Fibroblast of mammary gland (primary cell): ENCODE measurements around the gene TBX4.

ENCODE experiments used
- DNase-seq: peaks from one replicate; pipeline ENCODE4 v3.0.0-alpha.2; 2010; ENCODE audit warnings: low read depth
- H3K4me3 ChIP-seq: 2 replicates; pipeline ENCODE4 v1.5.1; 2011; ENCODE audit warnings: low read depth, mild to moderate bottlenecking, low read length, moderate library complexity; ENCODE audit not compliant: control insufficient read depth
- TF ChIP-seq, protein P1 (sequence below): conservative IDR thresholded peaks from 2 replicates; pipeline ENCODE4 v1.5.1; 2011; ENCODE audit warnings: low read depth, low read length, inconsistent platforms; ENCODE audit not compliant: control insufficient read depth, insufficient read depth

Gene TBX4

DNA sequence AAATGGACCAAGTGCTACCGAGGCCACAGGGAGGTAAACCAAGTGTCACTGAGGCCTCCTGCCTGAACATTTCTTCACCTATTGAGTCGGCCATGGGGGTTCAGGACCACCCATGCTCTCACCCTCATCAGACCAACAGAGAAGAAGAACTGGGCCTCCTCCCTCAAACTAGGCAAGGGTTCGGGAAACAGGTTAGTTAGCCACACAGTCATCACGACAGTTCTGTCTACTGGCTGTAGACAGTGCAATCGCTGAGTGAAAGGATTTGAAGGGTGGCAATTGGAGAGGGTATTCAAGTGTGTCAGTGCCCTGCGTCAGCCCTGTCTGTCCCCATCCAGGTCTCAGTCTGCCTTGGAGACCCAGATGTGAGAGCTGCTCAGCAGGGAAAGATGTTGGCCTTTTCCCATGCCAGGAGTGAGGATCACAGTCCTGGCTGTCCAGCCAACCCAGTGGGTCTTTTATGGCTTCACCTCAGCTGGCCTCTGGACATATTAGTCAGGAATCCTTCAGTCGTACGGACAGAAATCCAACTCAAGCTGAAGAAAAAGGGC, 32.7 kb upstream of the TBX4 start:
- TF ChIP-seq, protein P1, sequence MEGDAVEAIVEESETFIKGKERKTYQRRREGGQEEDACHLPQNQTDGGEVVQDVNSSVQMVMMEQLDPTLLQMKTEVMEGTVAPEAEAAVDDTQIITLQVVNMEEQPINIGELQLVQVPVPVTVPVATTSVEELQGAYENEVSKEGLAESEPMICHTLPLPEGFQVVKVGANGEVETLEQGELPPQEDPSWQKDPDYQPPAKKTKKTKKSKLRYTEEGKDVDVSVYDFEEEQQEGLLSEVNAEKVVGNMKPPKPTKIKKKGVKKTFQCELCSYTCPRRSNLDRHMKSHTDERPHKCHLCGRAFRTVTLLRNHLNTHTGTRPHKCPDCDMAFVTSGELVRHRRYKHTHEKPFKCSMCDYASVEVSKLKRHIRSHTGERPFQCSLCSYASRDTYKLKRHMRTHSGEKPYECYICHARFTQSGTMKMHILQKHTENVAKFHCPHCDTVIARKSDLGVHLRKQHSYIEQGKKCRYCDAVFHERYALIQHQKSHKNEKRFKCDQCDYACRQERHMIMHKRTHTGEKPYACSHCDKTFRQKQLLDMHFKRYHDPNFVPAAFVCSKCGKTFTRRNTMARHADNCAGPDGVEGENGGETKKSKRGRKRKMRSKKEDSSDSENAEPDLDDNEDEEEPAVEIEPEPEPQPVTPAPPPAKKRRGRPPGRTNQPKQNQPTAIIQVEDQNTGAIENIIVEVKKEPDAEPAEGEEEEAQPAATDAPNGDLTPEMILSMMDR, result no peak
- H3K4me3 ChIP-seq, result no peak overlapping the region
- DNase-seq, result no peak

DNA sequence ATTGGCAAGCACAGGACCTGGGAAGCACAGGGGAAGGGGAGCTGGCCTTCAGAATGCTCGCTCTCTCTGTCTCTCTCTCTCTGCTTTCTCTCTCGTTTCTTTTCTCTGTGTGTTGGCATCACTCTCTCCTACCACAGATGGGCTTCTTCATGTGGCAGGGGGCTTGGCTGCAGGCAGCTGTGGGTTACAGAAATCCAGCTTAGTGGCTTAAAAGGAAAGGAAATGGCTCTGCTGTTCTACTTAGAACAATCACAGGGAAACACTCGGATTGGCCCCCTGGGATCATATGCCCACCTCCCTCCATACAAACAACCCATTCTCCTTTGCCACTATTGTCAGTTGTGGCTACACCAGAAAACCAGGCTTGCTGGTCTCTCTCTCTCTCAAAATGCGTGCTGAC, 32.2 kb upstream of the TBX4 start:
- no peak overlapping the region for H3K4me3 ChIP-seq
- TF ChIP-seq, protein P1, result no peak
- no peak for DNase-seq

DNA sequence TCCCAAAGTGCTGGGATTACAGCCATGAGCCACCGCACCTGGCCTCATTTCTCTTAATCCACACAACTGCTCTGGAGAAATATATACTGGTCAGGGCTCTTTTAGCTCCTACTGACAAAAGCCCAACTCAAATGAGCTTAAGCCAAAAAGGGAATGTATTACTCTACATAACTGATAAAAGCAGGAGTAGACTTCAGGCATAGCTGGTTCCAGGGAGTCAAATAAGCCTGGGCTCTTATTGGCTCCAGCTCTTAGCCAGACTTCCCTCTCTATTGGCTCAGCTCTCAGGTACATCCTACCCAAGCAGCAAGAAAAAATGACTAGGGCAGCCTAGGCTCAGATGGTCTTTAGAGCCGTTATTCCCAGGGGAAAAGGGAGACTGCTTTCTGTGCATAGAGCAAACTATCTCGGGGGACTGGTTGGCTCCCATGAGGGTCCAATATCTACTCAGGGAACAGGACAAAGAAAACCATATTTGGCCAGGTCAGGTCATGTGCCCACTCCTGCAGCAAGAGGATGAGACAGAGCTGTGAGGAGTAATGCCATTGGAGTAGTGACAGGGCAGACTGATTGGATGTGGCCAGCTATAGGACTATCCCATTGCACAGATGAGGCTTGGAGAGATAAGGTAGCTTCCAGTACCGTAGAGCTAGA, 31.4 kb upstream of the TBX4 start:
- H3K4me3 ChIP-seq, result no peak overlapping the region
- TF ChIP-seq, protein P1, result no peak
- DNase-seq, result no peak

DNA sequence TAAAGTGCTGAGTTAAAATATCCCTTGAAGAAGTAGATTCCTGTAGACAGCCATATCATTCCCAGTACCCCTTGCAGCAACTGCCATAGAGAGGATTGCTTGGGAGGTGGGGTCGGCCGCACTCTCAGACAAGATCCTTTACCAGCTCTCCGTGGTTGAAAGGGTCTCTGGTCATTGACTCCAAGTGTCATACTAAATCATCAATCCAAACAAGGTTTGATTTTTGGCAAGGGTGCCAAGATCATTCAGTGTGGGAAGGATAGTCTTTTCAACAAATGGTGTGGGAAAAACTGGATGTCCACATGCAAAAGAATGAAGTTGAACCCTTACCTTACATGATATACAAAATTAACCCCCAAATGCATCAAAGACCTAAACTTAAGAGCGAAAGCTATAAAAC, 30.8 kb upstream of the TBX4 start:
- TF ChIP-seq, protein P1, result no peak
- no peak for DNase-seq
- H3K4me3 ChIP-seq, result no peak overlapping the region

DNA sequence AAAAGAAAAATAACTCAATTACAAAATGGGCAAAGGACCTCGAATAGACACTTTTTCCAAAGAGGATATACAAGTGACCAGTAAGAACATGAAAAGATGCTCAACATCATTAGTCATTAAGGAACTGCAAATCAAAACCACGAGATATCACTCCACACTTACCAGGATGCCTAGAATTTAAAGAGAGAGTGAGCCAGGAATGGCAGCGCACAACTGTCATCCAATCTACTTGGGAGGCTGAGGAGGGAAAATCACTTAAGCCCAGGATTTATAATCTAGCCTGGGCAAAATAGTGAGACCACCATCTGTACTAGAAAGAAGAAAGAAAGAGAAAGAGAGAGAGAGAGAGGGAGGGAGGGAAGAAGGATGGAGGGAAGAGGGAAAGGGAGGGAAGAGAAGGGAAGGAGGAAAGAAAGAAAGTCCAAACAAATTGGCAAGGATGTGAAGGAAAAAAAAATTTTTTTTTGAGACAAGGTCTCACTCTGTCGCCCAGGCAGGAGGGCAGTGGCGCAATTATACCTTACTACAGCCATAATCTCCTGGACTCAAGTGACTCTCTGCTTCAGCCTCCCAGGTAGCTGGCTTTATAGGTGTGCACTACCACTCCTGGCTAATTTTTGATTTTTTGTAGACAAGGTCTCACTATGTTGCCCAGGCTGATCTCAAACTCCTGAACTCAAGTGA, 30.0 kb upstream of the TBX4 start:
- no peak for DNase-seq
- no peak overlapping the region for H3K4me3 ChIP-seq
- TF ChIP-seq, protein P1, result no peak

DNA sequence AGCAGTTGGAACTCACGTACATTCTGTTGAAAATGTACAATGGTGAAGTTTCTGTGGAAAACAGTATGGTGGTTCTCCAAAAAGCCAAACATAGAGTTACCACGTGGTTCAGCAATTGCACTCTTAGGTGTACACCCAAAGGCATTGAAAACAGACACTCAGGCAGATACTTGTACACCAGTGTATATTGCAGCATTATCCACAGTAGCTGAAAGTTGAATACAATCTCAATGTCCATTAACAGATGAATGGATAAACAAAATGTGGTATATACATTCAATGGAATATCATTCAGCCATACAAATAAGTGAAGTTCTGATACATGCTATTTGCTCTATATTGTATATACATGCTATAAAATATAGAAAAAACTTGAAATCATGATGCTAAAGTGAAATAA, 29.4 kb upstream of the TBX4 start:
- H3K4me3 ChIP-seq, result no peak overlapping the region
- no peak for DNase-seq
- TF ChIP-seq, protein P1, result no peak
